ENCODE measurements around the gene MYO15B.

MYO15B gene

GRCh38 chr17:75661531-75661930, 73.9 kb downstream of the MYO15B start:
- TF ChIP-seq CTCF (IDR thresholded peaks at IDR 0.05; ENCODE audit: insufficient read depth, low read depth, low read length, missing control alignments) = no peak
- no peak overlapping the region for H3K4me3 ChIP-seq (ENCODE audit: low read depth, low read length)
- no peak for DNase-seq (ENCODE audit: low read depth)

GRCh38 chr17:75662511-75662910, 74.9 kb downstream of the MYO15B start:
- no peak for TF ChIP-seq CTCF (IDR thresholded peaks at IDR 0.05; ENCODE audit: insufficient read depth, low read depth, low read length, missing control alignments)
- DNase-seq (ENCODE audit: low read depth) = no peak
- no peak overlapping the region for H3K4me3 ChIP-seq (ENCODE audit: low read depth, low read length)

DNA sequence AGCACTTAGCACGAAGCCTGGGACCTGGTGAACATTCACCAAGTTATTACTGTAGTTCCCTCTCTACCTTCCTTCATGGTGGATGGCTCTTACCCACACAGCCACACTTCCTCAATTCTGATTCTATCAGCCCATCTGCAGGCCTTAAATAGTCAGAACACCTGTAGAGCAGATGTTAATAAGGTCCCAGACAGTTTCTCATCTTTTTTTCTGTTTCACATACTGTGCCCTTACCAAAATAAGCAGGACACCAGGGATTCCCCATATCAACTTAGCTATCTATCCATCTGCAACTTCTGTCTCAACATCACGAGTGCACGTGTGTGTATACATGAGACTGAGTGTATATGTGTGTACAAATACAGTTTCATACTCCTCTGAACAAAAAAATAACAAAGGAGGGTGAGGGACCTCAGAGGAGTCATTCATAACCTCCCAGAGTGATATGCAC, 76.5 kb downstream of the MYO15B start:
- DNase-seq (ENCODE audit: low read depth) = peak; percentile 90
- no peak for TF ChIP-seq CTCF (IDR thresholded peaks at IDR 0.05; ENCODE audit: insufficient read depth, low read depth, low read length, missing control alignments)
- H3K4me3 ChIP-seq (ENCODE audit: low read depth, low read length) = no peak overlapping the region

- DNase-seq (ENCODE audit: low read depth) = no peak
- no peak for TF ChIP-seq CTCF (IDR thresholded peaks at IDR 0.05; ENCODE audit: insufficient read depth, low read depth, low read length, missing control alignments)
- H3K4me3 ChIP-seq (ENCODE audit: low read depth, low read length) = peak overlapping the region; percentile 87
These were observed 78.4 kb downstream of the MYO15B start for GRCh38 chr17:75665981-75666380.

DNA sequence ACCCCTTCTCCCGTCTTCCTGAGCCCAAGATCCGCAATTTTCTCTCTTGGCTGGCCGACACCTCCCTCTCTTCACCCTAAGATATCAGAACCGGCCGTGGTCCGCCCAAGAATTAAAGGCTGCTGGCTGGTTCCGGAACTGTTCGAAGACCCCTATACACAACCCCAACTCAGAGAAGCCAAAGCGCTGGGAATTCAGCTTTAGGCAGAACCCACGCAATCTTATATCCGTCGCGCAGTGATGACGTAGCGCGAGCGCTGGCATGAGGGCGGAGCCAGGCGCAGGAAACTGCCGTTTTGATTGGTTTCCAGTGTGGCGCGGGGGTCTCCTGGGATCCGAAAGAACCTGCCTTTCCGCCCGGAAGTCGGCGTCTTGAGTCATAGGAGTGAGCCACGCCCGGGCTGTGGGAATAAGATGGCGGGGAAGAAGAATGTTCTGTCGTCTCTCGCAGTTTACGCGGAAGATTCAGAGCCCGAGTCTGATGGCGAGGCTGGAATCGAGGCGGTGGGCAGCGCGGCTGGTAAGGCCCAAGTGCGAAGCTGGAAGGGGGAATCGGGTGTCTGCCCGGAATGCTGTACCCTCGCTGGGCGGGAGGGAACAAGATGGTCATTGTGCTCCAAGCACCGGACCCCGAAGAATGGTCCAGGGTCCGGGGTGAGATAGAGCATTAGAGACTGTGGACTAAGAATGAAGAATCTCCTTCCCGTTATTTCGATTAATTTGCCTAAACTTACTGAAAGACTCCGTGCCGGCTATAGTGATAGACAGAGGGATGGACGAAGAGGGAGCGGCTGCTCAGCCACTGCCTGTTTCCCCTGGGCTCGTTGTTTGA, 79.6 kb downstream of the MYO15B start, which contains the start of the genes RECQL5 and SAP30BP:
TSS of gene RECQL5 (minus strand) at position 196 of the 832 bp plus-strand sequence. CDS start 597 bp downstream, outside the sequence.
TSS of gene SAP30BP (plus strand) at position 380 of the 832 bp plus-strand sequence. CDS start at position 415, 35 bp downstream.
- H3K4me3 ChIP-seq (ENCODE audit: low read depth, low read length) = peak within 1 kb of the TSS; percentile 87
- DNase-seq (ENCODE audit: low read depth) = peak; percentile 99
- no peak for TF ChIP-seq CTCF (IDR thresholded peaks at IDR 0.05; ENCODE audit: insufficient read depth, low read depth, low read length, missing control alignments)

DNA sequence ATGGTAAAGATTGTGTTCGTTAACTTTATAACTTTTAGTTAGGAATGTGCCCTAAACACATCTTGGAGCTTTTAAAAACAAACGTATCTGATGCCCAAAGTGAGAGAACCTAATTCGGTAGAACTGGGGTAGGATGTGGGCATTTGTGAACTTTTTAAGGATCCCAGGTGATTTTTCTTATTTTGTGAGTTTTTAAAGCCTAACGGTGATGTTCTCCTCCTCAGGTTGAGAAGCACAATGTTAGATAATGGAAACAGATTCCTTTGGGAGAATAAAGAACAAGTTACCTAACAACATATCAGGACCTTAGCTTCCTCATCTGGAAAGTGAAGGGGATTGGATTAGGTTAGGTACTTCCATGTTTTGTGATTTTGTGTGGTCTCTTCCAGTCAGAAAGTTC, 80.2 kb downstream of the MYO15B start:
- no peak for DNase-seq (ENCODE audit: low read depth)
- H3K4me3 ChIP-seq (ENCODE audit: low read depth, low read length) = peak overlapping the region; percentile 87
- TF ChIP-seq CTCF (IDR thresholded peaks at IDR 0.05; ENCODE audit: insufficient read depth, low read depth, low read length, missing control alignments) = no peak
